ENCODE data around the gene DTNA.

Gene DTNA

DNA sequence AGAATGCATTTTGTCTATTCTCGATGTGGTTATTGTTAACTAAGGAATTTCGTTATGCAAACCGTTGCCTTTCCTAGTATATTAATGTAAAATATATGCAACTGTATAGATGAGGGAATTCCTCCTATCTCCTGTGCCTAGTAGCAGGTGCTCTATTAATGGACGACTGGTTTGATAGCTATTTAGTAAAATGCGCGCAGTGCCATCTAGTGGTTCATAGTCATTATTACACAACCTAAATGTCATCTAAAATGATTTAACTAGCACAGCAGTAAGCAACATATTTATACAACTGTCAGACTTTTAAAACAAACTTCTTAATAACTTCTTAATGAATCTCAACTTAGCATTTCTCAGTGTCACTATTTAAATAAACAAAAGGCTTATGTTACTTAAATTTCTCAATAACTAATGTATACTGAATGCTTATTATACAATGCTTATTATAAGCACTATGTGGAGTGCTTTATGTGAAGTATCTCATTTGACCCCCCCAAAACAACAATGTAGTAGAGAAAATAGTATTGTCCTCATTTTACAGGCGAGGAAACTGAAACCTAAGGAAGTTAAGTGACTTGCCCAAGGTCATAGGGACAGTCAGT is 77.9 kb downstream of the DTNA start:
- H3K79me2 ChIP-seq (ENCODE audit: control insufficient read depth, insufficient read depth, low read length, unreplicated experiment), result no peaks in the 10 kb centered on the region
- H3K4me3 ChIP-seq (ENCODE audit: low read depth, low read length), result no peak overlapping the region
- H3K27me3 ChIP-seq (ENCODE audit: insufficient read depth, low read length), result no peaks in the 10 kb centered on the region
- no peaks in the 10 kb centered on the region for H3K36me3 ChIP-seq (ENCODE audit: insufficient read depth, low read length)
- no peak overlapping the region for H2AFZ ChIP-seq (ENCODE audit: low read length, unreplicated experiment)
- H3K4me1 ChIP-seq (ENCODE audit: control insufficient read depth, insufficient read depth, low read length, unreplicated experiment), result peaks cover 21% of the 10 kb centered on the region
- H3K27ac ChIP-seq (ENCODE audit: low read depth, low read length), result no peak overlapping the region

DNA sequence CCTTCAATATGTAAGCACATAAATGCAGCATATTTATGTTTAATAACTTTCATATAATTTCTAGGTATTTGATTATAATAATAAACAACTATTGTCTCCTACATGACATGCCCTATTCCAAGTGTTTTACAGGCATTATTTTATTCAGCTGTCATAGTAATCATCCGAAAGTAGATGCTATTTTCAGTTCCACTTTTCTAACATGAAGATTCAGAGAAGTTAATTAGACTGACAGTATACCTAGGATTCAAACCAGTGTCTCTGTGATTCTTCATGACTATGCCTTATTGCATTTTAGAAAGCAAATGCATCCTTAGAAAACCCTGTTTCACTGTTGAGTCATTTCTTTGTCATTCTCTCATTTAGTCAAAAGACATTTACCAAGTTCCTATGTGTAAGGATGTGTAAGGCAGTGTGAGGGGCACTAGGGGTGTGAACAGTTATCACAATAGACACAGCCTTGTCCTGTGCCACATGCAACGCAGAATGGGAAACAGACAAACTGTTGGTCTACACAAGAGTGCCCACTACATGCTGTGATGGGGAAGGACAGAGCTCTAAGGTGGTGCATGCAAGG is 79.8 kb downstream of the DTNA start:
- Histone ChIP-seq H3K4me1 (ENCODE audit: control insufficient read depth, insufficient read depth, low read length, unreplicated experiment) (peaks cover 7% of the 10 kb centered on the region), H3K27me3 (ENCODE audit: insufficient read depth, low read length) (no peaks in the 10 kb centered on the region), H2AFZ (ENCODE audit: low read length, unreplicated experiment) (no peak overlapping the region), H3K27ac (ENCODE audit: low read depth, low read length) (no peak overlapping the region), H3K36me3 (ENCODE audit: insufficient read depth, low read length) (no peaks in the 10 kb centered on the region), H3K79me2 (ENCODE audit: control insufficient read depth, insufficient read depth, low read length, unreplicated experiment) (no peaks in the 10 kb centered on the region), H3K4me3 (ENCODE audit: low read depth, low read length) (no peak overlapping the region)

DNA sequence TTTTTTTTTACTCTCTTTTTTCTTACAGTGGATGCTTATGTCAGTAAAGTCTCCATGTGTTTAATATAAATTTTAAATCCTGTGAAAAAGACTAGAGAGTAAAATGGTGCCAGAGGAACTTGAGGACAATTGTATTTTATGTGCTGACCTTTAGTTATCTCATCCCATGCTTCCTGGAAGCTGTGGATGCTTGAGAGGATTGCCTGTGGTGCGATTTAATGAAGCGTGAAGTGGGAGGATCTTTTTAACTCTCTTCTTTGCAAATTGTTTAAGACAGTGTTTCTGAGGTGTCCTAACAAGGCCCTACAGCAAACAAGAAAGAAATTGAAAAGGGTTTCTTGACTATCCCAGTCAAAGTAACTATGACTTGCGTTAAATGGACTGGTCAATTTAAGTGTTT is 84.2 kb downstream of the DTNA start:
- Histone ChIP-seq H2AFZ (ENCODE audit: low read length, unreplicated experiment) (no peak overlapping the region), H3K27ac (ENCODE audit: low read depth, low read length) (no peak overlapping the region), H3K4me1 (ENCODE audit: control insufficient read depth, insufficient read depth, low read length, unreplicated experiment) (peaks cover 7% of the 10 kb centered on the region), H3K79me2 (ENCODE audit: control insufficient read depth, insufficient read depth, low read length, unreplicated experiment) (no peaks in the 10 kb centered on the region), H3K27me3 (ENCODE audit: insufficient read depth, low read length) (no peaks in the 10 kb centered on the region), H3K4me3 (ENCODE audit: low read depth, low read length) (no peak overlapping the region), H3K36me3 (ENCODE audit: insufficient read depth, low read length) (no peaks in the 10 kb centered on the region)

DNA sequence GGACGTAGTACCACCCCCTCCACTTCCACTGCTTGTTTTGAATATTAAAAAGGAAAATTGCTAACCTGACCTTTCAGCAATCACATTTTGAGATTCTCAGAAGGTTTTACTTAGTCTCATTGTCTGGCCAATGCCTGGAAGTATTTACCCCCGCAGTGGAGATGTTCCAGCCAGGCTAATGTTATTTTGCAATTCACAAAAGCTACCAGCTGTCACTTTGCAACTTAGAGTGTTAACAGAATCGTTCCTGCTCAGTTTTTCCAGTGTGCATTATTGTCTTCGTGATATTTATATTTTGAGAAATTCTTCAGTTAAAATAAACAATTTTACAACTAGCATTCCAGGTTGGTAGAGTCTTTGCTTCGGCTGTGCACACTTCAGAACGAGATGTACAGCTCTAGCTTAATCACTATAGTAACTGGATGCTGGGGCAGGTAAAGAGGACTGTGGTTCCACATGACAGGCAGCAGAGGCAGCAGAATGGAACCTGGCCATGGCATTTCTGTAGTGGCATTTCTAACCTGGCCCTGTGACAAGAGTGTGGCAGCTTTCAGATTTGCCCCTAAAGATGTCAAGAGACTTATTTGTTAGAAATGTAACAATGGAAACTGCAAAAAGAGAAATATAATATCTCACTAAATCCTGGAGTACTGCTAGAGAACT is 85.1 kb downstream of the DTNA start:
- Histone ChIP-seq H3K4me3 (ENCODE audit: low read depth, low read length) (no peak overlapping the region), H3K4me1 (ENCODE audit: control insufficient read depth, insufficient read depth, low read length, unreplicated experiment) (peaks cover under 1% of the 10 kb centered on the region), H3K36me3 (ENCODE audit: insufficient read depth, low read length) (no peaks in the 10 kb centered on the region), H3K27me3 (ENCODE audit: insufficient read depth, low read length) (no peaks in the 10 kb centered on the region), H3K79me2 (ENCODE audit: control insufficient read depth, insufficient read depth, low read length, unreplicated experiment) (no peaks in the 10 kb centered on the region), H3K27ac (ENCODE audit: low read depth, low read length) (no peak overlapping the region), H2AFZ (ENCODE audit: low read length, unreplicated experiment) (no peak overlapping the region)

DNA sequence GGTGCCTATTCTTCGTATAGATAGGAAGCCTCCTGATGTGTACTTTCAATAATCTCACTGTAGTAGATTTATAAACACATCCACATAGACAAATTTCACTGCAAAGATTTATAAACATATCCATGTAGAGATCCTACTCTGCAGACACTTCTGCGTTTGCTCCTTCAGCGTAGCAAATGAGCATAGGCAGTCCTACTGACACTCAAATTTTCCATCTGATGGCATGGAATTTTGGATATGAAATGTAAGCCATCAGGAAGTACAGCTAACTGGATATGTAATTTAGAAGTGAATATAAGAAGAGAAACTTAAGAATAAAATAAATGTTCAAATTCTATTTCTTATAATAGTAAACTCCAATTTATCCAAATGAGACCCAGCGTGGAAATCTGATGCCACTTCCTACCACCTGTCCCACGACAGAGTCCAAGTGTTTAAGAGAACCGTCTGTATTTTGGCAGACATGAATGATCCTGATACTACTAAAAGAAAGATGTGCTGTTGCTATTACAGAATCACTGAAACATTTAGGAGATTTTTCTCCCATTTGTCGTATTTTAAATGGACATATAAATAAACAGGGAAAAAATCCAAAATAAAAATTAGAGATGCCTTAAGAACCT is 86.0 kb downstream of the DTNA start:
- Histone ChIP-seq H3K4me1 (ENCODE audit: control insufficient read depth, insufficient read depth, low read length, unreplicated experiment) (no peaks in the 10 kb centered on the region), H3K27me3 (ENCODE audit: insufficient read depth, low read length) (no peaks in the 10 kb centered on the region), H2AFZ (ENCODE audit: low read length, unreplicated experiment) (no peak overlapping the region), H3K27ac (ENCODE audit: low read depth, low read length) (no peak overlapping the region), H3K79me2 (ENCODE audit: control insufficient read depth, insufficient read depth, low read length, unreplicated experiment) (no peaks in the 10 kb centered on the region), H3K36me3 (ENCODE audit: insufficient read depth, low read length) (no peaks in the 10 kb centered on the region), H3K4me3 (ENCODE audit: low read depth, low read length) (no peak overlapping the region)

DNA sequence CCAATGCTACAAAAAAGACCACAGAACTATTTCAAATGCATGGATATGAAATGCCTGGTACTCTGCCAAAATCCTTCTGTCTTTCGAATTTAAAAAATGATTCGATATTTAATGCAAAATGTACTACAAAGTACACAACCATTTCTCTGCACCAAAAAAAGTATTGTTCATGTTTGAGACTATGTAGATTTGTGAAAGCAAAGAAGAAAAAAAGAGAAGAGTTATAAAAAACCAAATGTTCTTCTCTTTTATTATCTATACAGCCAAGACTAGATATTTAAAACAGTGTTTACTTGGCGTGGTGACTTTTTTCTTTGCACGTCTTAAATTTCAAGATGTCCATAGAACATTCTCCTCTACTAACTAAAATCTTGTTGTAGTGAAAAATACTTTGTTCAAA is 89.2 kb downstream of the DTNA start:
- no peaks in the 10 kb centered on the region for H3K27me3 ChIP-seq (ENCODE audit: insufficient read depth, low read length)
- H3K79me2 ChIP-seq (ENCODE audit: control insufficient read depth, insufficient read depth, low read length, unreplicated experiment), result no peaks in the 10 kb centered on the region
- H3K4me3 ChIP-seq (ENCODE audit: low read depth, low read length), result no peak overlapping the region
- H2AFZ ChIP-seq (ENCODE audit: low read length, unreplicated experiment), result no peak overlapping the region
- no peaks in the 10 kb centered on the region for H3K36me3 ChIP-seq (ENCODE audit: insufficient read depth, low read length)
- H3K27ac ChIP-seq (ENCODE audit: low read depth, low read length), result no peak overlapping the region
- H3K4me1 ChIP-seq (ENCODE audit: control insufficient read depth, insufficient read depth, low read length, unreplicated experiment), result no peaks in the 10 kb centered on the region

DNA sequence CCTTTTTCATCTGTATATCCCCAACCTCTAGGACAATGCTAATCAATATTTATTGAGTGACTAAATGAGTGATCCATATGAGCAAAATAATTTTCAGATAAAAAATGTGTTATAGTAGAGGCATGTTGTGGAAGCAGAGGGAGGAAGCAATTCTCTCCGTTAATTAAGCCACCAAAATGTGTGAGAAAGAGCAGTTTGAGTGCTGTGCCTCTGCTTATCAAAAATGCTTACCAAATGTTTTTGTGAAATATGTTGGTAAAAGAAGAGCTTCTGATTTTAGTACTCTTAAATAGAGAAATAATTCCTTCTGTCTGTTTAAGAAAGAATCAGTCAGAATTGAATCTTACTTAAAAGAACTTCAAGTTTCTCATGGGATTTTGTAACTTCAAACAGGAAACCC is 90.3 kb downstream of the DTNA start:
- Histone ChIP-seq H3K4me1 (ENCODE audit: control insufficient read depth, insufficient read depth, low read length, unreplicated experiment) (no peaks in the 10 kb centered on the region), H3K36me3 (ENCODE audit: insufficient read depth, low read length) (no peaks in the 10 kb centered on the region), H2AFZ (ENCODE audit: low read length, unreplicated experiment) (no peak overlapping the region), H3K27ac (ENCODE audit: low read depth, low read length) (no peak overlapping the region), H3K79me2 (ENCODE audit: control insufficient read depth, insufficient read depth, low read length, unreplicated experiment) (no peaks in the 10 kb centered on the region), H3K4me3 (ENCODE audit: low read depth, low read length) (no peak overlapping the region), H3K27me3 (ENCODE audit: insufficient read depth, low read length) (no peaks in the 10 kb centered on the region)

DNA sequence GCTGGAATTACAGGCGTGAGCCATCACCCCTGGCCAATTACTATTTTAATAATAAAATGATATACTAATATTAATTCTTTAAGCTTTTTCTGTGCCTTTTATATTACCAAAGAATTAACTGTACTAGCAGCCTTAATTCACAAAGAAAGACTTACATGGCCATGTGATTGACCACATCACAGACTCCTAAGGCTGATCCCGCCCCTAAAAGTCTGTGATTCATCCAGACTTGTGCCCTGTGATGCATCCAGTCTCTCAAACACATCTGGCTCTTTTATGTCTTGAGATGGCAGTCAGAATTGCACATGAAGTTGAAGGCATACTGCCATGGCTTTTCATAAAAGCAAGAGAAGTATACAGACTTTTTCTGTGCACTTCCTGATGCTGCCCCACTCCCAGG is 91.7 kb downstream of the DTNA start:
- H3K27ac ChIP-seq (ENCODE audit: low read depth, low read length), result no peak overlapping the region
- H3K36me3 ChIP-seq (ENCODE audit: insufficient read depth, low read length), result 0 out of 2 replicates have a peak, but pooled peaks cover 2% of the 10 kb centered on the region
- no peak overlapping the region for H3K4me3 ChIP-seq (ENCODE audit: low read depth, low read length)
- no peaks in the 10 kb centered on the region for H3K4me1 ChIP-seq (ENCODE audit: control insufficient read depth, insufficient read depth, low read length, unreplicated experiment)
- no peaks in the 10 kb centered on the region for H3K27me3 ChIP-seq (ENCODE audit: insufficient read depth, low read length)
- no peaks in the 10 kb centered on the region for H3K79me2 ChIP-seq (ENCODE audit: control insufficient read depth, insufficient read depth, low read length, unreplicated experiment)
- H2AFZ ChIP-seq (ENCODE audit: low read length, unreplicated experiment), result no peak overlapping the region

DNA sequence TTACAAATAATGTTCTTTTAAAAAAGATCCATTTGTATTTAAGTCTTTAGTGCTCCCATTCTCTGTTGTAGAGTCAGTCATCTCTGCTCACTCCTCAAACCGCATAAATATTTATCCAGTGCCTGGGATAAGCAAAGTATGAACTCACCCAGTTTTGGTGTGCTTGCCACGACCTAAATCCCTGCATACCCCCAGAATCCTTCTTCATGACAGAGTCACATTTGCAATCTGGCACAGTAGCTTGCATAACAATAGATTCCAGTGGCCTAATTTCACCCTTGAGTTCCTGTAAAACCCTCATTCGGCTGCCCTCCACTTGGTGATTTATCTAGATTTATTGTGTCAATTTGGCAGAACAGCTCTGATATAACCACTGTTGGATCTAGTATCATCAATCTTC is 92.9 kb downstream of the DTNA start:
- no peaks in the 10 kb centered on the region for H3K79me2 ChIP-seq (ENCODE audit: control insufficient read depth, insufficient read depth, low read length, unreplicated experiment)
- no peak overlapping the region for H3K4me3 ChIP-seq (ENCODE audit: low read depth, low read length)
- no peaks in the 10 kb centered on the region for H3K4me1 ChIP-seq (ENCODE audit: control insufficient read depth, insufficient read depth, low read length, unreplicated experiment)
- H2AFZ ChIP-seq (ENCODE audit: low read length, unreplicated experiment), result no peak overlapping the region
- H3K36me3 ChIP-seq (ENCODE audit: insufficient read depth, low read length), result 0 out of 2 replicates have a peak, but pooled peaks cover 2% of the 10 kb centered on the region
- H3K27ac ChIP-seq (ENCODE audit: low read depth, low read length), result no peak overlapping the region
- H3K27me3 ChIP-seq (ENCODE audit: insufficient read depth, low read length), result no peaks in the 10 kb centered on the region

DNA sequence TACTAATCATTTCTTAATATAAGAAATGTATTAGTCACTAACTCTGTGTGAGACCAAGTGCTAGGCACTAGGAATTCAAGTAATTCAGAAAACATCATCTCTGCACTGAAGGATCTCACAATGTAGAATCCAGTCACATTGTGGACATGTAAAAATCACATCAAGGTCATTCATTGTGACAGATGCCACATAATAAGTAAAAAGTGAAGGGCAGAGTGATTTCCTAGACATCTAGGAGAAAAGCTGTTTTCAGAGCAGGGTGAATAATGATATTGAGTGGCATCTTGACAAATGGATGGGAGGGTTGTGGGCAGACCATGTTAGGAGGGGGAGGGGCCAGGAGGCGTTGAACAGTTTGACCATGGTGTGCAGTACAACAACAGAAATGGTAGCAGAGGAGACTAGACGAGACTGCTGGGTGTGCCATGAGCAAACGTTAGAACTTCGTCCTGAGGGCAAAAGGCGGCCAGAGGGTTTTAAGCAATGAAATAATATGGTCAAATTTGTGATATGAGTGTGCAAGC is 93.8 kb downstream of the DTNA start:
- H3K27me3 ChIP-seq (ENCODE audit: insufficient read depth, low read length), result no peaks in the 10 kb centered on the region
- H3K27ac ChIP-seq (ENCODE audit: low read depth, low read length), result no peak overlapping the region
- H3K4me3 ChIP-seq (ENCODE audit: low read depth, low read length), result no peak overlapping the region
- no peak overlapping the region for H2AFZ ChIP-seq (ENCODE audit: low read length, unreplicated experiment)
- H3K79me2 ChIP-seq (ENCODE audit: control insufficient read depth, insufficient read depth, low read length, unreplicated experiment), result no peaks in the 10 kb centered on the region
- no peaks in the 10 kb centered on the region for H3K4me1 ChIP-seq (ENCODE audit: control insufficient read depth, insufficient read depth, low read length, unreplicated experiment)
- 0 out of 2 replicates have a peak, but pooled peaks cover 2% of the 10 kb centered on the region for H3K36me3 ChIP-seq (ENCODE audit: insufficient read depth, low read length)
